Smooth muscle cell (in vitro differentiated cells): Measurements from ENCODE around the gene PHKB. TPM values are rescaled to one million over a fixed set of nuclear protein-coding genes. Genes with fewer than 3 reads are reported as not detected.

Experiments
- DNase-seq: peaks from one replicate; lab custom pipeline; 2025; ENCODE audit not compliant: unreplicated experiment; lab: John Stamatoyannopoulos, UW
- H2AFZ ChIP-seq: fragments of 200-600 bp; sonication (generic); 2 replicates; pipeline ENCODE4 v1.6.0; 2016; ENCODE audit warnings: antibody characterized with exemption, low read depth, mild to moderate bottlenecking
- H3F3A ChIP-seq: fragments of 200-600 bp; sonication (generic); 2 replicates; pipeline ENCODE4 v1.6.0; 2017; ENCODE audit warnings: antibody characterized with exemption, low read depth
- H3K27ac ChIP-seq: fragments of 200-600 bp; sonication (generic); 2 replicates; pipeline ENCODE4 v1.5.1; 2016; ENCODE audit warnings: low read depth, mild to moderate bottlenecking
- H3K27me3 ChIP-seq: fragments of 200-600 bp; sonication (generic); 2 replicates; pipeline ENCODE4 v1.6.1; 2016; ENCODE audit warnings: low read depth, mild to moderate bottlenecking
- H3K36me3 ChIP-seq: fragments of 200-600 bp; sonication (generic); 2 replicates; pipeline ENCODE4 v1.5.1; 2016; ENCODE audit warnings: low read depth
- H3K4me1 ChIP-seq: fragments of 200-600 bp; sonication (generic); 2 replicates; pipeline ENCODE4 v1.5.1; 2016; ENCODE audit warnings: low read depth
- H3K4me2 ChIP-seq: fragments of 200-600 bp; sonication (generic); 2 replicates; pipeline ENCODE4 v1.6.0; 2016; ENCODE audit warnings: mild to moderate bottlenecking
- H3K4me3 ChIP-seq: fragments of 200-600 bp; sonication (generic); 2 replicates; pipeline ENCODE4 v1.5.1; 2016; ENCODE audit warnings: mild to moderate bottlenecking
- H3K79me2 ChIP-seq: fragments of 200-600 bp; sonication (generic); 2 replicates; pipeline ENCODE4 v1.6.0; 2016; ENCODE audit warnings: low read depth, mild to moderate bottlenecking
- H3K9ac ChIP-seq: fragments of 200-600 bp; sonication (generic); 2 replicates; pipeline ENCODE4 v1.6.0; 2016; ENCODE audit warnings: low read depth
- H3K9me3 ChIP-seq: fragments of 200-600 bp; sonication (generic); replicated peaks from 2 replicates; pipeline ENCODE4 v1.5.1; 2016; ENCODE audit warnings: low read depth
- H4K20me1 ChIP-seq: fragments of 200-600 bp; sonication (generic); 2 replicates; pipeline ENCODE4 v1.6.0; 2016; ENCODE audit warnings: low read depth
- WGBS: methylation state at CpG from one replicate; pipeline ENCODE4 v1.1.7; 2016; ENCODE audit warnings: low lambda C conversion rate; 5-methylcytosine and 5-hydroxymethylcytosine counted together
- polyA plus RNA-seq: library from polyadenylated mRNA; unstranded; fragments of >200 nt; fragmentation: Nextera tagmentation; extraction: Ambion mirVana; gene quantifications from 2 replicates; pipeline ENCODE4 v1.2.1, GENCODE V29; 2016
- total RNA-seq: library from RNA; depleted of rRNA; stranded (reverse); fragments of >200 nt; gene quantifications from 2 replicates; pipeline ENCODE4 v1.2.3, GENCODE V29; 2014
- TF ChIP-seq, protein P1 (sequence below): fragments of 200-600 bp; sonication (generic); IDR thresholded peaks from 2 replicates; pipeline ENCODE4 v1.5.1; 2017; ENCODE audit warnings: borderline replicate concordance, mild to moderate bottlenecking, antibody characterized with exemption; ENCODE audit not compliant: insufficient read depth, poor library complexity, severe bottlenecking

Gene PHKB
- total and polyA plus RNA-seq, 2 experiments from 2014 or later = 11.4 to 30.3 TPM

DNA sequence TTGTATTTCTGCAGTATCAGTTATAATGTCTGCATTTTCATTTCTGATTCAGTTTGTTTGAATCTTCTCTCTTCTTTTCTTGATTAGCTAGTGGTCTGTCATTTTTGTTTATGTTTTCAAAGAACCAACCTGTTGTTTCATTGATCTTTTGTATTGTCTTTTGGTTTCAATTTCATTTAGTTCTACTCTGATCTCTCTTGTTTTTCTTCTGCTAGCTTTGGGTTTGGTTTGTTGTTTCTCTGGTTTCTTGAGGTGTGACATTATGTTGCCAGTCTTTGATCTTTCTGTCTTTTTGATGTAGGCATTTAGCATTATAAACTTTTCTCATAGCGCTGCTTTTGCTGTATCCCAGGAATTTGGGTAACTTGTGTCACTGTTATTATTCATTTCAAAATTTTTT, 107.2 kb downstream of the PHKB start:
- H3K4me2 ChIP-seq = no peak overlapping the region
- TF ChIP-seq, protein P1, sequence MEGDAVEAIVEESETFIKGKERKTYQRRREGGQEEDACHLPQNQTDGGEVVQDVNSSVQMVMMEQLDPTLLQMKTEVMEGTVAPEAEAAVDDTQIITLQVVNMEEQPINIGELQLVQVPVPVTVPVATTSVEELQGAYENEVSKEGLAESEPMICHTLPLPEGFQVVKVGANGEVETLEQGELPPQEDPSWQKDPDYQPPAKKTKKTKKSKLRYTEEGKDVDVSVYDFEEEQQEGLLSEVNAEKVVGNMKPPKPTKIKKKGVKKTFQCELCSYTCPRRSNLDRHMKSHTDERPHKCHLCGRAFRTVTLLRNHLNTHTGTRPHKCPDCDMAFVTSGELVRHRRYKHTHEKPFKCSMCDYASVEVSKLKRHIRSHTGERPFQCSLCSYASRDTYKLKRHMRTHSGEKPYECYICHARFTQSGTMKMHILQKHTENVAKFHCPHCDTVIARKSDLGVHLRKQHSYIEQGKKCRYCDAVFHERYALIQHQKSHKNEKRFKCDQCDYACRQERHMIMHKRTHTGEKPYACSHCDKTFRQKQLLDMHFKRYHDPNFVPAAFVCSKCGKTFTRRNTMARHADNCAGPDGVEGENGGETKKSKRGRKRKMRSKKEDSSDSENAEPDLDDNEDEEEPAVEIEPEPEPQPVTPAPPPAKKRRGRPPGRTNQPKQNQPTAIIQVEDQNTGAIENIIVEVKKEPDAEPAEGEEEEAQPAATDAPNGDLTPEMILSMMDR = no peak
- no peaks in the 10 kb centered on the region for H3F3A ChIP-seq
- H3K27ac ChIP-seq = no peak overlapping the region
- no peaks in the 10 kb centered on the region for H3K79me2 ChIP-seq
- H2AFZ ChIP-seq = no peak overlapping the region
- no peaks in the 10 kb centered on the region for H3K4me1 ChIP-seq
- WGBS = 100% methylated on average over 1 of the region's 1 CpG
- H4K20me1 ChIP-seq = peaks cover 5% of the 10 kb centered on the region
- no peak overlapping the region for H3K9ac ChIP-seq
- H3K4me3 ChIP-seq = no peak overlapping the region
- no peaks in the 10 kb centered on the region for H3K27me3 ChIP-seq
- no peak for DNase-seq
- H3K9me3 ChIP-seq = no peaks in the 10 kb centered on the region
- no peaks in the 10 kb centered on the region for H3K36me3 ChIP-seq

DNA sequence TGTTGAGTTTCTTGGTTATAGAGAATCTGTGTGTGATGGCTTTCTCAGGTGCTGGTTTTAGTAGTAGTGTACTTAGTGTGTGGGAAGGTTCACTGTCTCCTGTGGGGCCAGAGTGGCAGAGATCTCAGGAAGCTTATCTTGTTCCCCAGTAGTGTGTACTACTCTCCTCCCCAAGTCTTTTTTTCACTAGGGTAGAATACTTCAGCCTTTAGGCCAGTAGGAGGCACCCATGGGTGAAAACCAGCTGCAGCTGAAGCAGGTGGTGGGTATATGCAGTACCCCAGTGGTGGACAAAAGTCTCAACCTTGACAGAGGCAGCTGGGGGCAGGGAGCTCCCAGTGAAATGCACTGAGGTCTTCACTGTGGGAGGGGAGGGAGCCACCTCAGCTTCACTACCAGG, 109.9 kb downstream of the PHKB start:
- no peak overlapping the region for H2AFZ ChIP-seq
- H3K4me2 ChIP-seq = no peak overlapping the region
- H3K4me3 ChIP-seq = no peak overlapping the region
- no peak for DNase-seq
- no peaks in the 10 kb centered on the region for H3F3A ChIP-seq
- no peaks in the 10 kb centered on the region for H3K79me2 ChIP-seq
- no peaks in the 10 kb centered on the region for H3K9me3 ChIP-seq
- peaks cover 5% of the 10 kb centered on the region for H4K20me1 ChIP-seq
- TF ChIP-seq, protein P1 = no peak
- no peak overlapping the region for H3K9ac ChIP-seq
- H3K4me1 ChIP-seq = no peaks in the 10 kb centered on the region
- H3K36me3 ChIP-seq = no peaks in the 10 kb centered on the region
- H3K27me3 ChIP-seq = no peaks in the 10 kb centered on the region
- H3K27ac ChIP-seq = no peak overlapping the region

DNA sequence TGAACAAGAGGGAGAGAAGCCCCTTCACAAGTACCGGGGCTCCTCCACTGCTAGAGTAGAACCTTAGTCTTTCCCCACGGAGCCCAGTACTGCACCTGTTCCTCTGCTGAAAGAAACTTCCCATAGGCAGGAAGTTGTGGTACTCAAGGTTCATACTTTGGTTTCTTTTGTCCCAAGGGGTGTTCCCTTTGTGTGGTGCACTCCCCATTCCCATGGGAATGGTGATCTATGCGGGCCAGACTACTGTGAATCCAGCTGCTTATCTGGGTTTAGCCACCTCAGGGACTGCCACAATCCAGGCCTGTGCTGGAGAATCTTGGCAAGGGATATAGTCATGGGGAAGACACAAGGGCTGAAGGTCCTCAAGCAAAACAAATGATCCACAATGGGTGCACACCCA, 110.6 kb downstream of the PHKB start:
- no peak overlapping the region for H3K9ac ChIP-seq
- WGBS = 99% methylated on average over 3 of the region's 3 CpGs
- H3F3A ChIP-seq = no peaks in the 10 kb centered on the region
- TF ChIP-seq, protein P1 = no peak
- H3K36me3 ChIP-seq = no peaks in the 10 kb centered on the region
- H3K4me3 ChIP-seq = no peak overlapping the region
- H3K4me1 ChIP-seq = no peaks in the 10 kb centered on the region
- no peaks in the 10 kb centered on the region for H3K27me3 ChIP-seq
- H3K79me2 ChIP-seq = no peaks in the 10 kb centered on the region
- H4K20me1 ChIP-seq = peaks cover 5% of the 10 kb centered on the region
- no peaks in the 10 kb centered on the region for H3K9me3 ChIP-seq
- H3K4me2 ChIP-seq = no peak overlapping the region
- no peak overlapping the region for H2AFZ ChIP-seq
- DNase-seq = no peak
- no peak overlapping the region for H3K27ac ChIP-seq
